HEK293T (cell line): ENCODE measurements around the gene CEP162.

Source experiments
- CTCF ChIA-PET: fragments of 350-600 bp; formaldehyde crosslinking; extraction: SDS; loops from one replicate; lab custom pipeline; 2021; ENCODE audit warnings: antibody characterized with exemption, inconsistent platforms; lab: Yijun Ruan, JAX
- POLR2A ChIA-PET: fragments of 350-600 bp; formaldehyde crosslinking; extraction: SDS; loops from one replicate; lab custom pipeline; 2020; ENCODE audit warnings: antibody characterized with exemption, inconsistent platforms; lab: Yijun Ruan, JAX
- DNase-seq: peaks from one replicate; pipeline ENCODE4 v3.0.0; 2012; ENCODE audit warnings: mixed read lengths; ENCODE audit errors: extremely low spot score
- ARNT ChIP-seq: fragments of 450-650 bp; IDR thresholded peaks from 2 replicates; pipeline ENCODE4 v1.6.1; 2017; ENCODE audit warnings: mild to moderate bottlenecking
- BHLHE40 ChIP-seq: fragments of 450-650 bp; IDR thresholded peaks from 2 replicates; pipeline ENCODE4 v1.6.1; 2016; ENCODE audit warnings: mild to moderate bottlenecking, moderate library complexity, borderline replicate concordance
- CTBP1 ChIP-seq: fragments of 450-650 bp; IDR thresholded peaks from 2 replicates; pipeline ENCODE4 v1.6.1; 2016; ENCODE audit warnings: borderline replicate concordance
- ELF4 ChIP-seq: fragments of 450-650 bp; IDR thresholded peaks from 2 replicates; pipeline ENCODE4 v1.6.1; 2017; ENCODE audit warnings: antibody characterized with exemption
- FOXA1 ChIP-seq: fragments of 450-650 bp; IDR thresholded peaks from 2 replicates; pipeline ENCODE4 v1.6.1; 2016; ENCODE audit warnings: mild to moderate bottlenecking
- FOXK2 ChIP-seq: fragments of 450-650 bp; IDR thresholded peaks from 2 replicates; pipeline ENCODE4 v1.6.1; 2016; ENCODE audit warnings: mild to moderate bottlenecking
- FOXM1 ChIP-seq: fragments of 450-650 bp; IDR thresholded peaks from 2 replicates; pipeline ENCODE4 v1.6.1; 2017; ENCODE audit warnings: mild to moderate bottlenecking, borderline replicate concordance
- HDGF ChIP-seq: fragments of 450-650 bp; IDR thresholded peaks from 2 replicates; pipeline ENCODE4 v1.6.1; 2017; ENCODE audit warnings: antibody characterized with exemption, borderline replicate concordance
- L3MBTL2 ChIP-seq: fragments of 450-650 bp; conservative IDR thresholded peaks from 2 replicates; pipeline ENCODE4 v1.6.1; 2016; ENCODE audit warnings: mild to moderate bottlenecking
- LEF1 ChIP-seq: fragments of 450-650 bp; IDR thresholded peaks from 2 replicates; pipeline ENCODE4 v1.6.1; 2017; ENCODE audit warnings: mild to moderate bottlenecking, borderline replicate concordance
- NFRKB ChIP-seq: fragments of 450-650 bp; IDR thresholded peaks from 2 replicates; pipeline ENCODE4 v1.6.1; 2016; ENCODE audit warnings: mild to moderate bottlenecking, moderate library complexity
- PKNOX1 ChIP-seq: fragments of 450-650 bp; IDR thresholded peaks from 2 replicates; pipeline ENCODE4 v1.6.1; 2016
- SP1 ChIP-seq: fragments of 450-650 bp; IDR thresholded peaks from 2 replicates; pipeline ENCODE4 v1.6.1; 2017
- SUZ12 ChIP-seq: fragments of 450-650 bp; IDR thresholded peaks from 2 replicates; pipeline ENCODE4 v1.6.1; 2016; ENCODE audit warnings: mild to moderate bottlenecking
- TARDBP ChIP-seq: fragments of 450-650 bp; IDR thresholded peaks from 2 replicates; pipeline ENCODE4 v1.6.1; 2016
- ZNF384 ChIP-seq: fragments of 450-650 bp; IDR thresholded peaks from 2 replicates; pipeline ENCODE4 v1.6.1; 2016

The CEP162 gene

GRCh38 chr6:84268781-84269180 lies 41.3 kb upstream of the CEP162 start:
- no peak for TF ChIP-seq SP1
- ChIA-PET CTCF (no interaction called here), POLR2A (no interaction called here)
- no peak for DNase-seq

- no peak for TF ChIP-seq HDGF
- no peak for TF ChIP-seq SUZ12
- no peak for TF ChIP-seq NFRKB
- TF ChIP-seq PKNOX1 = no peak
- TF ChIP-seq L3MBTL2 = no peak
- no peak for TF ChIP-seq FOXA1
- no peak for TF ChIP-seq LEF1
- TF ChIP-seq ELF4 = no peak
- no peak for TF ChIP-seq ZNF384
- no peak for TF ChIP-seq TARDBP
- TF ChIP-seq CTBP1 = no peak
- no peak for TF ChIP-seq FOXK2
- TF ChIP-seq ARNT = no peak
- TF ChIP-seq BHLHE40 = no peak
- TF ChIP-seq SP1 = no peak
- no peak for TF ChIP-seq FOXM1
- no peak for DNase-seq
- ChIA-PET CTCF (no interaction called here), POLR2A (no interaction called here)
These were observed 36.1 kb upstream of the CEP162 start for GRCh38 chr6:84263557-84263956.

DNA sequence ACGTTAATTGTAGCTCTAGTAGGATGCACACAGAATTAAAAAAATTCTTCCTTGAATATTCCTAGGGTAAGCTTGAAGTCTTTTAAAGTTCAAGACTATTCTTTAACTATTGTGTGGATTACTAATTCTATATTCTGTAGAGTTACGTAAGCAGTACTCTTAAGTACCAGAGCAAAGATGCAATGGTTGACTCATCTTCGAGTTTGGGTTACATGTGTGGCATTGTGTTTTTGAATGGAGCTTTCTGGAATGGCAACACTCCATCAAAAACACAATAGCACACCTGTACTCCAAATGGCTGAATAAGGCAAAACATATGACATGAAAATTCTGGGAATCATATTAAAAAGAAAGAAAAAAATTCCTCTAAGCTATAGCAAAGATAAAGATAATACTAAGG lies 33.5 kb upstream of the CEP162 start:
- CTCF ChIA-PET = no interaction called here
- POLR2A ChIA-PET = no interaction called here
- TF ChIP-seq FOXK2 = no peak
- TF ChIP-seq FOXM1 = no peak
- no peak for TF ChIP-seq L3MBTL2
- TF ChIP-seq PKNOX1 = no peak
- no peak for DNase-seq

- CTCF ChIA-PET = interaction anchor here (0.6 kb wide), 1 partner anchor 160 kb away, joined by 4 read pairs; no protein-coding TSS in a partner anchor
- POLR2A ChIA-PET = no interaction called here
- DNase-seq = no peak
- TF ChIP-seq CTBP1 (no peak), SP1 (no peak), FOXK2 (no peak), LEF1 (no peak), SUZ12 (no peak), ARNT (no peak), FOXA1 (no peak), BHLHE40 (no peak), FOXM1 (no peak), ELF4 (no peak), TARDBP (no peak), ZNF384 (no peak), L3MBTL2 (no peak), PKNOX1 (no peak), HDGF (no peak)
These were observed 32.8 kb upstream of the CEP162 start for GRCh38 chr6:84260196-84260595.

DNA sequence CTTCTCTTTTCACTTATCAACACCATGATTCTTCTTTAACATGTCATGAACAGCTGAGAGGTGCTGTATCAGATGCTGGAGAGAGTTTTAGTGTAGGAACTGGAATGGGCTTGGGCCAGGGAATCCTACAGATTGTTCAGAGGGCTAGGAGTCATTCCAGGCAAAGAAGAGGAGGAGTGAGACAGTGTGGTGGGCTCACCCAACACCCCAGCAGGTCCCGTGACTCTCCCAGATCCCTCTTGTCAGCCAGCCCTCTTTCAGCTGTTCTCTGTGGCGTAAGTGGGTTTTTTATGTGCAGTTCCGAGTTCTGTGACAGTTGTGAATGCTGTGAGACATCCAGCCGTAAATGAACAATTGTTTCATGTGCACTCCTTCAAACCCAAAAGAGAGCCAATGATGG lies 31.4 kb upstream of the CEP162 start:
- ChIA-PET CTCF (interaction anchor here (1.3 kb wide), 1 partner anchor 11 kb away, joined by 3 read pairs; no protein-coding TSS in a partner anchor), POLR2A (no interaction called here)
- TF ChIP-seq FOXA1 (no peak), PKNOX1 (no peak), FOXK2 (no peak), SUZ12 (no peak), HDGF (no peak), CTBP1 (no peak), LEF1 (no peak), ELF4 (no peak)
- no peak for DNase-seq

- ChIA-PET CTCF (interaction anchor here (1.3 kb wide), 1 partner anchor 12 kb away, joined by 3 read pairs; no protein-coding TSS in a partner anchor), POLR2A (no interaction called here)
- no peak for DNase-seq
- no peak for TF ChIP-seq ZNF384
- no peak for TF ChIP-seq LEF1
- TF ChIP-seq FOXA1 = no peak
- no peak for TF ChIP-seq FOXK2
- no peak for TF ChIP-seq SUZ12
- TF ChIP-seq BHLHE40 = no peak
- TF ChIP-seq NFRKB = no peak
- TF ChIP-seq L3MBTL2 = no peak
These were observed 30.8 kb upstream of the CEP162 start for GRCh38 chr6:84258268-84258667.

DNA sequence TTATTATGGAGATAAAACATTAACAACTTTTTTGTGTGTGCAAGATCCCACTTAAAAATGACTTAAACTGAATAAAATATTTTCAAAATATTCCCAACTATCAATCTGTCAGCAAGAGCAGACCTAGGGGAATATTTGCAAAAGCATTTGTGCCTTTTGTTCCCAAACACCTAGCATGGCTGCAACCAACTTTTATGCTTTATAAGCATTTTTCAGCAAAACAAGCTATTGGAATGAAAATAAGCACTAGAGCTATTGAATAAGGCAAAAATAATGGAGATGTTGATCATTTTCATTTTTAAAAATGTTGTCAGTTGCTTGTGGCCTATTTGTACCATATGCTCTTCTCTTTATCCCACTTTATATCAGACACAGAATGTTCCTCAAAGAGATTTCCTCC lies 28.2 kb upstream of the CEP162 start:
- CTCF ChIA-PET = no interaction called here
- no peak for DNase-seq
- no peak for TF ChIP-seq SP1
- TF ChIP-seq BHLHE40 = no peak
- no peak for TF ChIP-seq TARDBP
- TF ChIP-seq FOXM1 = no peak
- TF ChIP-seq ARNT = no peak
- TF ChIP-seq HDGF = no peak
- TF ChIP-seq CTBP1 = no peak
- no peak for TF ChIP-seq NFRKB
- POLR2A ChIA-PET = no interaction called here
